Upper lobe of left lung (tissue), 6 donors: ENCODE measurements around the gene TPGS1. TPM values are rescaled to one million over a fixed set of nuclear protein-coding genes. Genes with fewer than 3 reads are reported as not detected.

Experiments used
- ATAC-seq, 2 donors: fragments of 200-7000 bp; cut with Tn5 transposase; one replicate each; pipeline ENCODE4 v1.9.1; 2022; ENCODE audit warnings: mild to moderate bottlenecking in 2 of 2, moderate library complexity in 2 of 2; ENCODE audit not compliant: low FRiP score in 2 of 2
- DNase-seq, 2 donors: peaks; one replicate each; pipeline ENCODE4 v3.0.0-alpha.2; 2019 to 2020
- H3K27ac ChIP-seq, 4 donors: fragments of 200-600 bp; sonication (generic); one replicate each; pipeline ENCODE4 v1.5.1; 2016 to 2019
- H3K27me3 ChIP-seq, 4 donors: fragments of 200-600 bp; sonication (generic); one replicate each; pipeline ENCODE4 v1.5.1; 2017 to 2019
- H3K36me3 ChIP-seq, 4 donors: fragments of 200-600 bp; sonication (generic); one replicate each; pipeline ENCODE4 v1.5.1; 2016 to 2019
- H3K4me1 ChIP-seq, 4 donors: fragments of 200-600 bp; sonication (generic); one replicate each; pipeline ENCODE4 v1.5.1; 2018 to 2019
- H3K4me3 ChIP-seq, 4 donors: fragments of 200-600 bp; sonication (generic); one replicate each; pipeline ENCODE4 v1.5.1; 2017 to 2019; ENCODE audit warnings: mild to moderate bottlenecking in 2 of 4, moderate library complexity in 1 of 4
- H3K9me3 ChIP-seq, 4 donors: fragments of 200-600 bp; sonication (generic); one replicate each; pipeline ENCODE4 v1.5.1; 2018 to 2019
- CTCF ChIP-seq, 6 experiments: fragments of 450-650 bp in 4 of 6; fragments of 200-600 bp in 2 of 6; sonication (generic) in 2 of 6; IDR thresholded peaks; one replicate each; pipeline ENCODE4 v1.5.1; 2016 to 2019; ENCODE audit warnings: antibody characterized with exemption in 6 of 6
- EP300 ChIP-seq, 4 donors: sonication (generic); formaldehyde crosslinking; IDR thresholded peaks; one replicate each; pipeline ENCODE4 v1.5.1; 2017; ENCODE audit warnings: antibody characterized with exemption in 4 of 4, control low read depth in 2 of 4
- POLR2A ChIP-seq, 4 donors: fragments of 450-650 bp; IDR thresholded peaks; one replicate each; pipeline ENCODE4 v1.5.1; 2016 to 2017; ENCODE audit warnings: antibody characterized with exemption in 4 of 4, mild to moderate bottlenecking in 2 of 4
- POLR2AphosphoS5 ChIP-seq, 2 donors: sonication (generic); formaldehyde crosslinking; IDR thresholded peaks; one replicate each; pipeline ENCODE4 v1.5.1; 2017; ENCODE audit warnings: antibody characterized with exemption in 2 of 2
- WGBS, 2 donors: methylation state at CpG; one replicate each; pipeline ENCODE4 v1.1.5; 2017 to 2018; 5-methylcytosine and 5-hydroxymethylcytosine counted together
- total RNA-seq, 6 donors: library from RNA; depleted of rRNA in 4 of 6; stranded (reverse); fragments of >200 nt in 4 of 6; gene quantifications; one replicate each; pipeline versions ENCODE4 v1.1.0 to v1.2.1, GENCODE V29; 2016 to 2021
- donor health status: DM: no; HTN: no; CAD: no; lungs with moderate emphysema.
- donor health status: DM: no; HTN: yes; CAD: no; lungs with severe emphysema.

Gene TPGS1
- total RNA-seq, 6 donors from 2014 or later, result 30.9 to 67.1 (median 40.1) TPM

- peaks cover 0 to 10% (median 0%) of the 10 kb centered on the region in 4 donors for H3K27me3 ChIP-seq
- H3K9me3 ChIP-seq, result no peaks in the 10 kb centered on the region
- no peak for ATAC-seq
- H3K4me3 ChIP-seq, result no peak overlapping the region
- no peak overlapping the region for H3K27ac ChIP-seq
- H3K4me1 ChIP-seq, result peaks cover 0 to 5% (median 5%) of the 10 kb centered on the region in 4 donors
- TF ChIP-seq EP300 (IDR thresholded peaks at IDR 0.05) (no peak), CTCF (IDR thresholded peaks at IDR 0.05) (no peak), POLR2A (IDR thresholded peaks at IDR 0.05) (no peak)
- no peaks in the 10 kb centered on the region for H3K36me3 ChIP-seq
- no peak for DNase-seq
- 56 to 68% methylated on average over 10 to 17 of the region's 21 CpGs for WGBS, 2 donors
Observed at GRCh38 chr19:483332-484072, 23.8 kb upstream of the TPGS1 start.

GRCh38 chr19:484494-484893 lies 22.8 kb upstream of the TPGS1 start:
- no peak overlapping the region for H3K4me3 ChIP-seq
- no peak overlapping the region for H3K27ac ChIP-seq
- DNase-seq, result peak in 1 of 2 donors; percentile 63
- peaks cover 0 to 10% (median 0%) of the 10 kb centered on the region in 4 donors for H3K27me3 ChIP-seq
- H3K4me1 ChIP-seq, result peaks cover 3 to 9% (median 7%) of the 10 kb centered on the region in 4 donors
- H3K36me3 ChIP-seq, result no peaks in the 10 kb centered on the region
- WGBS, 2 donors, result 71 to 72% methylated on average over 14 to 15 of the region's 15 CpGs
- H3K9me3 ChIP-seq, result no peaks in the 10 kb centered on the region
- no peak for ATAC-seq
- TF ChIP-seq CTCF (IDR thresholded peaks at IDR 0.05) (no peak), POLR2AphosphoS5 (IDR thresholded peaks at IDR 0.05) (no peak), POLR2A (IDR thresholded peaks at IDR 0.05) (no peak), EP300 (IDR thresholded peaks at IDR 0.05) (no peak)

DNA sequence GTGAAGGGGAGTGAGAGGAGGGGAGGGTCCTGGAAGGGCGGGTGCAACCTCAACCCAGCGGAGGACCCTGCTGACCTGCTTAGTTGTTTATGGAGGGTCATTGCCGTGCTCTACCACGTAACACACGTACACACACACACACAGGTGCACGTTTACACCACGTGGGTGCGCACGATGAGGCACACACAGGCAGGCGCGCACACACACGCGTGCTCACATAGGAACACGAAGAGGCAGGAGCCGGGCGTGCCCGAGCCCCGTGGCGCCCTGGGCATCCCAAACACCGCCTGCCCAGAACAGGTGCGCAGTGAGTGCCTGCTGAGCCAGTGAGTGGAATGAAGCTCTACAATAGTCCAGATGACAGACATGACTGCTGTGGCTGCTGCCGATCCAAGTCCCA lies 22.2 kb upstream of the TPGS1 start:
- Histone ChIP-seq H3K27ac (no peak overlapping the region), H3K4me3 (no peak overlapping the region), H3K36me3 (no peaks in the 10 kb centered on the region), H3K4me1 (peaks cover 7 to 10% (median 8%) of the 10 kb centered on the region in 4 donors), H3K27me3 (peaks cover 0 to 10% (median 0%) of the 10 kb centered on the region in 4 donors), H3K9me3 (no peaks in the 10 kb centered on the region)
- DNase-seq, result peak in 1 of 2 donors; percentile 78
- no peak for ATAC-seq
- 76 to 86% methylated on average over 11 to 22 of the region's 22 CpGs for WGBS, 2 donors
- TF ChIP-seq POLR2AphosphoS5 (IDR thresholded peaks at IDR 0.05), result no peak
- TF ChIP-seq EP300 (IDR thresholded peaks at IDR 0.05), result no peak
- TF ChIP-seq CTCF (IDR thresholded peaks at IDR 0.05), result no peak
- TF ChIP-seq POLR2A (IDR thresholded peaks at IDR 0.05), result no peak

- H3K4me1 ChIP-seq, result peaks cover 6 to 9% (median 7%) of the 10 kb centered on the region in 4 donors
- TF ChIP-seq EP300 (IDR thresholded peaks at IDR 0.05), result no peak
- no peak for TF ChIP-seq POLR2A (IDR thresholded peaks at IDR 0.05)
- TF ChIP-seq CTCF (IDR thresholded peaks at IDR 0.05), result no peak
- TF ChIP-seq POLR2AphosphoS5 (IDR thresholded peaks at IDR 0.05), result no peak
- ATAC-seq, result peak in 1 of 2 donors; percentile 45
- no peaks in the 10 kb centered on the region for H3K36me3 ChIP-seq
- WGBS, 2 donors, result 29 to 34% methylated on average over 7 to 20 of the region's 23 CpGs
- H3K9me3 ChIP-seq, result no peaks in the 10 kb centered on the region
- no peak overlapping the region for H3K4me3 ChIP-seq
- peaks cover 0 to 10% (median 0%) of the 10 kb centered on the region in 4 donors for H3K27me3 ChIP-seq
- H3K27ac ChIP-seq, result no peak overlapping the region
- DNase-seq, result peak in 1 of 2 donors; percentile 76
Observed at GRCh38 chr19:485583-486236, 21.6 kb upstream of the TPGS1 start.
